GM23338 (cell line): ENCODE measurements around the gene PVALEF. TPM values are rescaled to one million over a fixed set of nuclear protein-coding genes. Genes with fewer than 3 reads are reported as not detected.

Experiments
- ATAC-seq: fragments of 200-7000 bp; cut with Tn5 transposase; 3 replicates; pipeline ENCODE4 v1.9.1; 2020
- DNase-seq: peaks from one replicate; pipeline ENCODE4 v3.0.0-alpha.2; 2015; ENCODE audit warnings: low spot score
- H2AFZ ChIP-seq: fragments of 200-600 bp; sonication (generic); 2 replicates; pipeline ENCODE4 v1.8.0; 2016; ENCODE audit warnings: antibody characterized with exemption, mild to moderate bottlenecking, moderate library complexity
- H3F3A ChIP-seq: fragments of 200-600 bp; sonication (generic); replicated peaks from 2 replicates; pipeline ENCODE4 v1.8.0; 2017; ENCODE audit warnings: antibody characterized with exemption, mixed run types, low read depth
- H3K27ac ChIP-seq: fragments of 200-600 bp; sonication (generic); 2 replicates; pipeline ENCODE4 v1.6.1; 2016; ENCODE audit warnings: low read depth
- H3K27me3 ChIP-seq: fragments of 200-600 bp; sonication (generic); 2 replicates; pipeline ENCODE4 v1.8.0; 2016; ENCODE audit warnings: mild to moderate bottlenecking, mixed run types, moderate library complexity; ENCODE audit not compliant: insufficient read depth
- H3K36me3 ChIP-seq: fragments of 200-600 bp; sonication (generic); 2 replicates; pipeline ENCODE4 v1.8.0; 2016; ENCODE audit warnings: mild to moderate bottlenecking; ENCODE audit not compliant: insufficient read depth
- H3K4me1 ChIP-seq: fragments of 200-600 bp; sonication (generic); 2 replicates; pipeline ENCODE4 v1.8.0; 2016; ENCODE audit warnings: mild to moderate bottlenecking, moderate library complexity; ENCODE audit not compliant: insufficient read depth
- H3K4me2 ChIP-seq: fragments of 200-600 bp; sonication (generic); 2 replicates; pipeline ENCODE4 v1.7.1; 2017; ENCODE audit warnings: mixed run types
- H3K4me3 ChIP-seq: fragments of 200-600 bp; sonication (generic); 2 replicates; pipeline ENCODE4 v1.6.1; 2016; ENCODE audit warnings: mixed run types
- H3K79me2 ChIP-seq: fragments of 200-600 bp; sonication (generic); replicated peaks from 2 replicates; pipeline ENCODE4 v1.8.0; 2017; ENCODE audit warnings: mild to moderate bottlenecking; ENCODE audit not compliant: insufficient read depth
- H3K9me2 ChIP-seq: fragments of 200-600 bp; sonication (generic); 2 replicates; pipeline ENCODE4 v1.8.0; 2017; ENCODE audit not compliant: insufficient read depth
- H4K20me1 ChIP-seq: fragments of 200-600 bp; sonication (generic); replicated peaks from 2 replicates; pipeline ENCODE4 v1.8.0; 2017; ENCODE audit warnings: mild to moderate bottlenecking; ENCODE audit not compliant: insufficient read depth
- H3K27ac Mint-ChIP-seq: 2 replicates; pipeline ENCODE4 v1.8.0; 2020; ENCODE audit warnings: inconsistent platforms, mild to moderate bottlenecking, moderate library complexity, mixed read lengths
- H3K27me3 Mint-ChIP-seq: 3 replicates; pipeline ENCODE4 v1.8.0; 2022; ENCODE audit warnings: low read depth, mild to moderate bottlenecking, moderate library complexity, mixed read lengths, inconsistent platforms; ENCODE audit not compliant: insufficient read depth, poor library complexity
- H3K36me3 Mint-ChIP-seq: 3 replicates; pipeline ENCODE4 v1.8.0; 2021; ENCODE audit warnings: low read depth, mild to moderate bottlenecking, inconsistent platforms, moderate library complexity, mixed read lengths
- H3K4me1 Mint-ChIP-seq: 3 replicates; pipeline ENCODE4 v1.8.0; 2020; ENCODE audit warnings: mild to moderate bottlenecking, inconsistent platforms, mixed read lengths
- H3K4me3 Mint-ChIP-seq: 3 replicates; pipeline ENCODE4 v1.8.0; 2021; ENCODE audit warnings: moderate library complexity, mild to moderate bottlenecking, inconsistent platforms, mixed read lengths
- H3K9me3 Mint-ChIP-seq: 3 replicates; pipeline ENCODE4 v1.8.0; 2020; ENCODE audit warnings: moderate library complexity, mild to moderate bottlenecking, inconsistent platforms, mixed read lengths
- CREB1 ChIP-seq: fragments of 250-450 bp; sonication (Bioruptor Pico); IDR thresholded peaks from 2 replicates; pipeline ENCODE4 v1.5.0; 2020; ENCODE audit warnings: low read depth, mild to moderate bottlenecking, moderate library complexity
- EZH2 ChIP-seq: fragments of 200-600 bp; sonication (generic); IDR thresholded peaks from one replicate; pipeline ENCODE4 v1.8.0; 2017; ENCODE audit warnings: antibody characterized with exemption, mild to moderate bottlenecking, low read depth; ENCODE audit not compliant: unreplicated experiment
- JUNB ChIP-seq: IDR thresholded peaks from one replicate; pipeline ENCODE4 v1.6.1; 2016; ENCODE audit warnings: antibody characterized with exemption; ENCODE audit not compliant: unreplicated experiment
- NANOG ChIP-seq: IDR thresholded peaks from 2 replicates; pipeline ENCODE4 v1.6.1; 2016; ENCODE audit warnings: antibody characterized with exemption, borderline replicate concordance
- STAT1 ChIP-seq: IDR thresholded peaks from one replicate; pipeline ENCODE4 v1.6.1; 2016; ENCODE audit warnings: antibody characterized with exemption; ENCODE audit not compliant: unreplicated experiment
- ZNF114 ChIP-seq: fragments of 250-450 bp; sonication (Bioruptor Pico); IDR thresholded peaks from 2 replicates; pipeline ENCODE4 v1.5.0; 2020; ENCODE audit warnings: mild to moderate bottlenecking, moderate library complexity
- ZNF331 ChIP-seq: fragments of 250-450 bp; sonication (Bioruptor Pico); IDR thresholded peaks from 2 replicates; pipeline ENCODE4 v1.5.0; 2020; ENCODE audit warnings: low read depth, mild to moderate bottlenecking, moderate library complexity
- polyA plus RNA-seq: library from polyadenylated mRNA; unstranded; fragments of >200 nt; fragmentation: Nextera tagmentation; extraction: Ambion mirVana; gene quantifications from 2 replicates; pipeline ENCODE4 v1.2.1, GENCODE V29; 2016
- total RNA-seq: library from RNA; depleted of rRNA; stranded (reverse); fragments of >200 nt; shearing (Covaris generic); gene quantifications from 2 replicates; pipeline ENCODE4 v1.2.3, GENCODE V29; 2014
- TF ChIP-seq, protein P1 (sequence below): fragments of 250-450 bp; sonication (Bioruptor Pico); IDR thresholded peaks from 2 replicates; pipeline ENCODE4 v1.5.0; 2020; ENCODE audit warnings: mild to moderate bottlenecking, moderate library complexity
- TF ChIP-seq, protein P2 (sequence below), 2 experiments: fragments of 200-600 bp in 1 of 2; sonication (generic) in 1 of 2; conservative IDR thresholded peaks; 2 replicates each; pipeline versions ENCODE4 v1.5.1 to v1.6.1; 2016 to 2017; ENCODE audit warnings: antibody characterized with exemption in 2 of 2, low read depth in 2 of 2, mild to moderate bottlenecking in 2 of 2, moderate library complexity in 1 of 2

The PVALEF gene
- total and polyA plus RNA-seq, 2 experiments from 2014 or later = not detected

GRCh38 chr17:81138083-81138482 lies 27.2 kb upstream of the PVALEF start (continued):
- TF ChIP-seq, protein P1, sequence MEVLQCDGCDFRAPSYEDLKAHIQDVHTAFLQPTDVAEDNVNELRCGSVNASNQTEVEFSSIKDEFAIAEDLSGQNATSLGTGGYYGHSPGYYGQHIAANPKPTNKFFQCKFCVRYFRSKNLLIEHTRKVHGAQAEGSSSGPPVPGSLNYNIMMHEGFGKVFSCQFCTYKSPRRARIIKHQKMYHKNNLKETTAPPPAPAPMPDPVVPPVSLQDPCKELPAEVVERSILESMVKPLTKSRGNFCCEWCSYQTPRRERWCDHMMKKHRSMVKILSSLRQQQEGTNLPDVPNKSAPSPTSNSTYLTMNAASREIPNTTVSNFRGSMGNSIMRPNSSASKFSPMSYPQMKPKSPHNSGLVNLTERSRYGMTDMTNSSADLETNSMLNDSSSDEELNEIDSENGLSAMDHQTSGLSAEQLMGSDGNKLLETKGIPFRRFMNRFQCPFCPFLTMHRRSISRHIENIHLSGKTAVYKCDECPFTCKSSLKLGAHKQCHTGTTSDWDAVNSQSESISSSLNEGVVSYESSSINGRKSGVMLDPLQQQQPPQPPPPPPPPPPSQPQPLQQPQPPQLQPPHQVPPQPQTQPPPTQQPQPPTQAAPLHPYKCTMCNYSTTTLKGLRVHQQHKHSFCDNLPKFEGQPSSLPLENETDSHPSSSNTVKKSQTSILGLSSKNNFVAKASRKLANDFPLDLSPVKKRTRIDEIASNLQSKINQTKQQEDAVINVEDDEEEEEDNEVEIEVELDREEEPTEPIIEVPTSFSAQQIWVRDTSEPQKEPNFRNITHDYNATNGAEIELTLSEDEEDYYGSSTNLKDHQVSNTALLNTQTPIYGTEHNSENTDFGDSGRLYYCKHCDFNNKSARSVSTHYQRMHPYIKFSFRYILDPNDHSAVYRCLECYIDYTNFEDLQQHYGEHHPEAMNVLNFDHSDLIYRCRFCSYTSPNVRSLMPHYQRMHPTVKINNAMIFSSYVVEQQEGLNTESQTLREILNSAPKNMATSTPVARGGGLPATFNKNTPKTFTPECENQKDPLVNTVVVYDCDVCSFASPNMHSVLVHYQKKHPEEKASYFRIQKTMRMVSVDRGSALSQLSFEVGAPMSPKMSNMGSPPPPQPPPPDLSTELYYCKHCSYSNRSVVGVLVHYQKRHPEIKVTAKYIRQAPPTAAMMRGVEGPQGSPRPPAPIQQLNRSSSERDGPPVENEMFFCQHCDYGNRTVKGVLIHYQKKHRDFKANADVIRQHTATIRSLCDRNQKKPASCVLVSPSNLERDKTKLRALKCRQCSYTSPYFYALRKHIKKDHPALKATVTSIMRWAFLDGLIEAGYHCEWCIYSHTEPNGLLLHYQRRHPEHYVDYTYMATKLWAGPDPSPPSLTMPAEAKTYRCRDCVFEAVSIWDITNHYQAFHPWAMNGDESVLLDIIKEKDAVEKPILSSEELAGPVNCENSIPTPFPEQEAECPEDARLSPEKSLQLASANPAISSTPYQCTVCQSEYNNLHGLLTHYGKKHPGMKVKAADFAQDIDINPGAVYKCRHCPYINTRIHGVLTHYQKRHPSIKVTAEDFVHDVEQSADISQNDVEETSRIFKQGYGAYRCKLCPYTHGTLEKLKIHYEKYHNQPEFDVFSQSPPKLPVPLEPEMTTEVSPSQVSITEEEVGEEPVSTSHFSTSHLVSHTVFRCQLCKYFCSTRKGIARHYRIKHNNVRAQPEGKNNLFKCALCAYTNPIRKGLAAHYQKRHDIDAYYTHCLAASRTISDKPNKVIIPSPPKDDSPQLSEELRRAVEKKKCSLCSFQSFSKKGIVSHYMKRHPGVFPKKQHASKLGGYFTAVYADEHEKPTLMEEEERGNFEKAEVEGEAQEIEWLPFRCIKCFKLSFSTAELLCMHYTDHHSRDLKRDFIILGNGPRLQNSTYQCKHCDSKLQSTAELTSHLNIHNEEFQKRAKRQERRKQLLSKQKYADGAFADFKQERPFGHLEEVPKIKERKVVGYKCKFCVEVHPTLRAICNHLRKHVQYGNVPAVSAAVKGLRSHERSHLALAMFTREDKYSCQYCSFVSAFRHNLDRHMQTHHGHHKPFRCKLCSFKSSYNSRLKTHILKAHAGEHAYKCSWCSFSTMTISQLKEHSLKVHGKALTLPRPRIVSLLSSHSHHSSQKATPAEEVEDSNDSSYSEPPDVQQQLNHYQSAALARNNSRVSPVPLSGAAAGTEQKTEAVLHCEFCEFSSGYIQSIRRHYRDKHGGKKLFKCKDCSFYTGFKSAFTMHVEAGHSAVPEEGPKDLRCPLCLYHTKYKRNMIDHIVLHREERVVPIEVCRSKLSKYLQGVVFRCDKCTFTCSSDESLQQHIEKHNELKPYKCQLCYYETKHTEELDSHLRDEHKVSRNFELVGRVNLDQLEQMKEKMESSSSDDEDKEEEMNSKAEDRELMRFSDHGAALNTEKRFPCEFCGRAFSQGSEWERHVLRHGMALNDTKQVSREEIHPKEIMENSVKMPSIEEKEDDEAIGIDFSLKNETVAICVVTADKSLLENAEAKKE = no peak
- TF ChIP-seq CREB1 (no peak), NANOG (no peak), ZNF331 (CRISPR knock-in tag) (no peak), STAT1 (no peak), ZNF114 (CRISPR knock-in tag) (no peak), JUNB (no peak)
- TF ChIP-seq, protein P2, sequence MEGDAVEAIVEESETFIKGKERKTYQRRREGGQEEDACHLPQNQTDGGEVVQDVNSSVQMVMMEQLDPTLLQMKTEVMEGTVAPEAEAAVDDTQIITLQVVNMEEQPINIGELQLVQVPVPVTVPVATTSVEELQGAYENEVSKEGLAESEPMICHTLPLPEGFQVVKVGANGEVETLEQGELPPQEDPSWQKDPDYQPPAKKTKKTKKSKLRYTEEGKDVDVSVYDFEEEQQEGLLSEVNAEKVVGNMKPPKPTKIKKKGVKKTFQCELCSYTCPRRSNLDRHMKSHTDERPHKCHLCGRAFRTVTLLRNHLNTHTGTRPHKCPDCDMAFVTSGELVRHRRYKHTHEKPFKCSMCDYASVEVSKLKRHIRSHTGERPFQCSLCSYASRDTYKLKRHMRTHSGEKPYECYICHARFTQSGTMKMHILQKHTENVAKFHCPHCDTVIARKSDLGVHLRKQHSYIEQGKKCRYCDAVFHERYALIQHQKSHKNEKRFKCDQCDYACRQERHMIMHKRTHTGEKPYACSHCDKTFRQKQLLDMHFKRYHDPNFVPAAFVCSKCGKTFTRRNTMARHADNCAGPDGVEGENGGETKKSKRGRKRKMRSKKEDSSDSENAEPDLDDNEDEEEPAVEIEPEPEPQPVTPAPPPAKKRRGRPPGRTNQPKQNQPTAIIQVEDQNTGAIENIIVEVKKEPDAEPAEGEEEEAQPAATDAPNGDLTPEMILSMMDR (conservative IDR thresholded peaks at IDR 0.05; ENCODE audit: low read depth in 2 of 2) = no peak

DNA sequence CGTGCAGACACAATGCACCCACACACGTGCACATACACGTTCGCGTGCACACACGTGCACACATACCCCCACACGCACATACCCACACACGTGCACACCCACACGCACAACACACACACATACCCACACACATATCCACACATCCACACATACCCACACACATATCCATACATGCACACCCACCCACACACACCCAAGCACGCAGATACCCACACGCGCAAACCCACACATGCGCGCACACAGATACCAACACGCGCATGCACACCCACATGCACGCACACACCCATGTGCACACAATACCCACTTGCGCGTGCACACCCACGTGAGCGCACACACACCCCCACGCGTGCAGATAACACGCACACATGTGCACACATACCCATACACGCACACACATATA lies 26.8 kb upstream of the PVALEF start:
- no peak overlapping the region for H3K4me2 ChIP-seq
- H3K4me1 Mint-ChIP-seq = no peaks in the 10 kb centered on the region
- H3K27ac ChIP-seq = no peak overlapping the region
- H2AFZ ChIP-seq = no peak overlapping the region
- H3K4me1 ChIP-seq = no peaks in the 10 kb centered on the region
- H3K4me3 Mint-ChIP-seq = no peak overlapping the region; the same call in 2 of the 3 replicates
- peaks cover 18% of the 10 kb centered on the region for H3K9me3 Mint-ChIP-seq
- H3K27me3 ChIP-seq = no peaks in the 10 kb centered on the region
- no peak overlapping the region for H3K27ac Mint-ChIP-seq
- no peak for ATAC-seq
- DNase-seq = no peak
- H3K4me3 ChIP-seq = no peak overlapping the region
- H3K36me3 ChIP-seq = no peaks in the 10 kb centered on the region
- peaks cover 24% of the 10 kb centered on the region for H3K27me3 Mint-ChIP-seq
- peaks cover 16% of the 10 kb centered on the region for H3F3A ChIP-seq
- no peaks in the 10 kb centered on the region for H4K20me1 ChIP-seq
- H3K79me2 ChIP-seq = no peaks in the 10 kb centered on the region
- H3K9me2 ChIP-seq = no peaks in the 10 kb centered on the region
- no peaks in the 10 kb centered on the region; the same call in 2 of the 3 replicates for H3K36me3 Mint-ChIP-seq
- TF ChIP-seq, protein P1 = no peak
- TF ChIP-seq EZH2 = no peak
- TF ChIP-seq NANOG = no peak
